ENCODE data around the gene AIRE.
"Not testable (repeated sequence)": the region's sequence is repeated elsewhere in the genome, so short reads cannot be mapped to it uniquely, and the experiment has no call there.

GRCh38 chr21:44341726-44342458 lies 56.2 kb downstream of the AIRE start:
- TF ChIP-seq POLR2A (IDR thresholded peaks at IDR 0.05), result not testable (repeated sequence)
- TF ChIP-seq, protein P1, sequence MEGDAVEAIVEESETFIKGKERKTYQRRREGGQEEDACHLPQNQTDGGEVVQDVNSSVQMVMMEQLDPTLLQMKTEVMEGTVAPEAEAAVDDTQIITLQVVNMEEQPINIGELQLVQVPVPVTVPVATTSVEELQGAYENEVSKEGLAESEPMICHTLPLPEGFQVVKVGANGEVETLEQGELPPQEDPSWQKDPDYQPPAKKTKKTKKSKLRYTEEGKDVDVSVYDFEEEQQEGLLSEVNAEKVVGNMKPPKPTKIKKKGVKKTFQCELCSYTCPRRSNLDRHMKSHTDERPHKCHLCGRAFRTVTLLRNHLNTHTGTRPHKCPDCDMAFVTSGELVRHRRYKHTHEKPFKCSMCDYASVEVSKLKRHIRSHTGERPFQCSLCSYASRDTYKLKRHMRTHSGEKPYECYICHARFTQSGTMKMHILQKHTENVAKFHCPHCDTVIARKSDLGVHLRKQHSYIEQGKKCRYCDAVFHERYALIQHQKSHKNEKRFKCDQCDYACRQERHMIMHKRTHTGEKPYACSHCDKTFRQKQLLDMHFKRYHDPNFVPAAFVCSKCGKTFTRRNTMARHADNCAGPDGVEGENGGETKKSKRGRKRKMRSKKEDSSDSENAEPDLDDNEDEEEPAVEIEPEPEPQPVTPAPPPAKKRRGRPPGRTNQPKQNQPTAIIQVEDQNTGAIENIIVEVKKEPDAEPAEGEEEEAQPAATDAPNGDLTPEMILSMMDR (IDR thresholded peaks at IDR 0.05), result not testable (repeated sequence)

Measured in uterus (tissue), 2 donors.